Spleen (tissue), 11 donors: ENCODE data around the gene CYP4F12. TPM values are rescaled to one million over a fixed set of nuclear protein-coding genes. Genes with fewer than 3 reads are reported as not detected.
"Not testable (repeated sequence)": the region's sequence is repeated elsewhere in the genome, so short reads cannot be mapped to it uniquely, and the experiment has no call there.

Experiments
- DNase-seq: peaks from one replicate; pipeline ENCODE4 v3.0.0-alpha.2; 2020
- H3K27ac ChIP-seq, 8 donors: fragments of 200-600 bp; sonication (generic) in 7 of 8; 1 replicate in 4 of 8; 2 replicates in 4 of 8; pipeline versions ENCODE4 v1.5.0 to v1.8.0; 2016 to 2021; ENCODE audit warnings: inconsistent platforms in 4 of 8, mild to moderate bottlenecking in 4 of 8, moderate library complexity in 1 of 8
- H3K27me3 ChIP-seq, 7 donors: fragments of 200-600 bp; sonication (generic) in 6 of 7; replicated peaks in 1 of 7; 1 replicate in 4 of 7; 2 replicates in 3 of 7; pipeline versions ENCODE4 v1.5.0 to v1.8.0; 2016 to 2021; ENCODE audit warnings: inconsistent platforms in 3 of 7, mild to moderate bottlenecking in 1 of 7
- H3K36me3 ChIP-seq, 6 donors: fragments of 200-600 bp; sonication (generic) in 5 of 6; 1 replicate in 4 of 6; 2 replicates in 2 of 6; pipeline versions ENCODE4 v1.5.0 to v1.8.0; 2016 to 2021; ENCODE audit warnings: inconsistent platforms in 2 of 6
- H3K4me1 ChIP-seq, 6 donors: fragments of 200-600 bp; sonication (generic) in 5 of 6; 1 replicate in 3 of 6; 2 replicates in 3 of 6; pipeline versions ENCODE4 v1.5.0 to v1.8.0; 2016 to 2021; ENCODE audit warnings: inconsistent platforms in 3 of 6
- H3K4me3 ChIP-seq, 8 donors: fragments of 200-600 bp; sonication (generic) in 7 of 8; 1 replicate in 4 of 8; 2 replicates in 4 of 8; pipeline versions ENCODE4 v1.5.0 to v1.8.0; 2016 to 2021; ENCODE audit warnings: inconsistent platforms in 4 of 8, mild to moderate bottlenecking in 4 of 8, moderate library complexity in 2 of 8
- H3K9me3 ChIP-seq, 8 donors: fragments of 200-600 bp; sonication (generic) in 7 of 8; 1 replicate in 4 of 8; 2 replicates in 4 of 8; pipeline versions ENCODE4 v1.5.0 to v1.8.0; 2016 to 2021; ENCODE audit warnings: inconsistent platforms in 4 of 8
- POLR2A ChIP-seq, 3 donors: fragments of 450-650 bp; IDR thresholded peaks; one replicate each; pipeline ENCODE4 v1.5.1; 2017; ENCODE audit warnings: antibody characterized with exemption in 3 of 3, mild to moderate bottlenecking in 1 of 3
- POLR2AphosphoS5 ChIP-seq, 3 donors: sonication (generic); formaldehyde crosslinking; IDR thresholded peaks; one replicate each; pipeline ENCODE4 v1.5.1; 2017; ENCODE audit warnings: antibody characterized with exemption in 3 of 3
- WGBS, 5 donors: extraction: QIAGEN DNeasy Blood & Tissue Kit in 3 of 5; methylation state at CpG; one replicate each; pipeline versions ENCODE4 v1.1.5 to v1.1.7; 2013 to 2018; 5-methylcytosine and 5-hydroxymethylcytosine counted together
- intact Hi-C: fragments of 100-400 bp; cut with DNase I; formaldehyde crosslinking; loops from one replicate; pipeline ENCODE4 v1.15.0; 2023; ENCODE audit warnings: low total_unique reads
- polyA plus RNA-seq, 3 donors: library from polyadenylated mRNA; stranded (reverse); fragments of 200-250 nt; gene quantifications; one replicate each; pipeline ENCODE4 v1.2.1, GENCODE V29; 2013
- total RNA-seq, 7 donors: library from RNA; depleted of rRNA in 3 of 7; stranded (reverse); fragments of >200 nt in 3 of 7; fragmentation: NEBNext Ultra II Directional in 4 of 7; extraction: Animal tissue kit (Norgen Biotek cat#: 25700) in 4 of 7; gene quantifications; one replicate each; pipeline versions ENCODE4 v1.1.0 to v1.2.1, GENCODE V29; 2016 to 2021
- TF ChIP-seq, protein P1 (sequence below), 11 experiments: fragments of 200-600 bp in 7 of 11; fragments of 450-650 bp in 4 of 11; sonication (generic) in 4 of 11; IDR thresholded peaks in 8 of 11; conservative IDR thresholded peaks in 3 of 11; 1 replicate in 7 of 11; 2 replicates in 4 of 11; pipeline versions ENCODE4 v1.4.0 to v1.8.0; 2016 to 2021; ENCODE audit warnings: antibody characterized with exemption in 11 of 11, inconsistent platforms in 4 of 11, mild to moderate bottlenecking in 1 of 11
- donor health status: healthy with polysubstance abuse.
- donor health status: DM: no; HTN: no; CAD: no; lungs with moderate emphysema.
- donor health status: DM: no; HTN: no; CAD: no.
- donor health status: Bipolar disorder and iron deficiency.
- donor health status: healthy.
- donor health status: DM: no; HTN: no; CAD: no.
- donor health status: DM: yes; HTN: yes; CAD: no.

CYP4F12 gene
- total and polyA plus RNA-seq, 10 donors: 1.9 to 8.3 (median 4.1) TPM

- 51 to 78% (median 74%) methylated on average over 2 of the region's 2 CpGs for WGBS, 5 donors
These were observed 23.4 kb upstream of the CYP4F12 start for GRCh38 chr19:15649526-15649925.

GRCh38 chr19:15650123-15650522 is 22.8 kb upstream of the CYP4F12 start:
- H3K27ac ChIP-seq: peak overlapping the region in 1 of 8 donors; percentile 33
- H3K4me3 ChIP-seq, DNase-seq, H3K9me3 ChIP-seq, intact Hi-C loops, H3K4me1 ChIP-seq: not testable (repeated sequence)
- peaks cover 0 to 47% (median 0%) of the 10 kb centered on the region in 7 donors for H3K27me3 ChIP-seq
- H3K36me3 ChIP-seq: peaks cover 0 to 37% (median 0%) of the 10 kb centered on the region in 6 donors

More at GRCh38 chr19:15649526-15649925, 23.4 kb upstream of the CYP4F12 start:
- Histone ChIP-seq H3K27me3 (peaks cover 0 to 41% (median 0%) of the 10 kb centered on the region in 7 donors), H3K4me1 (no peaks in the 10 kb centered on the region), H3K36me3 (peaks cover 0 to 37% (median 0%) of the 10 kb centered on the region in 6 donors), H3K27ac (peak overlapping the region in 1 of 8 donors; percentile 30), H3K9me3 (no peaks in the 10 kb centered on the region), H3K4me3 (no peak overlapping the region)
- intact Hi-C loops: no loop called here
- TF ChIP-seq POLR2A (IDR thresholded peaks at IDR 0.05): no peak
- no peak for DNase-seq

DNA sequence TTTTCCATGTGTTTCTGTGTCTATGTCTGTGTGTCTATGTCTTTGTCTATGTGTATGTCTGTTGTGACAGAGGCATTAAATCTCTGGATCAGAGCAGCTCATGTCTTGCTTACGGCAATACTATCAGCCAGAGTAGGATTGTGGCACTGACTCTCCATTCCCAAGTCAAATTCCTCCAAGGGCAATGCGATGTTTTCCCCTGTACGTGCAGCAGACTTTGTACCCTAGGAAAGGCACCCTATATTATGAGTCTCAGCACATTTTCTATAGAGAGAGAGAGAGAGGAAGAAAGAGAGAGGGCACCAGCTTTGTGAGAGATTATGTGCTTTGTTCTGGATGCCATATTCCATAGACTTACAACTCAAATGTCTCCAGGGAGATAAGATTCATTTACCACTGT is 21.1 kb upstream of the CYP4F12 start:
- intact Hi-C loops: no loop called here
- H3K9me3 ChIP-seq: no peaks in the 10 kb centered on the region
- no peak overlapping the region for H3K27ac ChIP-seq
- H3K36me3 ChIP-seq: peaks cover 0 to 37% (median 0%) of the 10 kb centered on the region in 6 donors
- no peak for TF ChIP-seq POLR2A (IDR thresholded peaks at IDR 0.05)
- TF ChIP-seq, protein P1, sequence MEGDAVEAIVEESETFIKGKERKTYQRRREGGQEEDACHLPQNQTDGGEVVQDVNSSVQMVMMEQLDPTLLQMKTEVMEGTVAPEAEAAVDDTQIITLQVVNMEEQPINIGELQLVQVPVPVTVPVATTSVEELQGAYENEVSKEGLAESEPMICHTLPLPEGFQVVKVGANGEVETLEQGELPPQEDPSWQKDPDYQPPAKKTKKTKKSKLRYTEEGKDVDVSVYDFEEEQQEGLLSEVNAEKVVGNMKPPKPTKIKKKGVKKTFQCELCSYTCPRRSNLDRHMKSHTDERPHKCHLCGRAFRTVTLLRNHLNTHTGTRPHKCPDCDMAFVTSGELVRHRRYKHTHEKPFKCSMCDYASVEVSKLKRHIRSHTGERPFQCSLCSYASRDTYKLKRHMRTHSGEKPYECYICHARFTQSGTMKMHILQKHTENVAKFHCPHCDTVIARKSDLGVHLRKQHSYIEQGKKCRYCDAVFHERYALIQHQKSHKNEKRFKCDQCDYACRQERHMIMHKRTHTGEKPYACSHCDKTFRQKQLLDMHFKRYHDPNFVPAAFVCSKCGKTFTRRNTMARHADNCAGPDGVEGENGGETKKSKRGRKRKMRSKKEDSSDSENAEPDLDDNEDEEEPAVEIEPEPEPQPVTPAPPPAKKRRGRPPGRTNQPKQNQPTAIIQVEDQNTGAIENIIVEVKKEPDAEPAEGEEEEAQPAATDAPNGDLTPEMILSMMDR (IDR thresholded peaks at IDR 0.05 in 8 of 11, conservative IDR thresholded peaks at IDR 0.05 in 3 of 11): no peak
- no peak for TF ChIP-seq POLR2AphosphoS5 (IDR thresholded peaks at IDR 0.05)
- H3K4me3 ChIP-seq: no peak overlapping the region
- WGBS, 5 donors: 65 to 90% (median 83%) methylated on average over 3 of the region's 3 CpGs
- peaks cover 0 to 48% (median 0%) of the 10 kb centered on the region in 7 donors for H3K27me3 ChIP-seq
- no peaks in the 10 kb centered on the region for H3K4me1 ChIP-seq
- no peak for DNase-seq

GRCh38 chr19:15652559-15653278 is 20.2 kb upstream of the CYP4F12 start:
- intact Hi-C loops: no loop called here
- no peak overlapping the region for H3K27ac ChIP-seq
- peaks cover 0 to 52% (median 0%) of the 10 kb centered on the region in 7 donors for H3K27me3 ChIP-seq
- no peaks in the 10 kb centered on the region for H3K4me1 ChIP-seq
- H3K9me3 ChIP-seq: no peaks in the 10 kb centered on the region
- no peak overlapping the region for H3K4me3 ChIP-seq
- DNase-seq: no peak
- H3K36me3 ChIP-seq: peaks cover 0 to 28% (median 0%) of the 10 kb centered on the region in 6 donors
- WGBS, 5 donors: 67 to 79% (median 74%) methylated on average over 8 of the region's 8 CpGs
- TF ChIP-seq, protein P1 (IDR thresholded peaks at IDR 0.05 in 8 of 11, conservative IDR thresholded peaks at IDR 0.05 in 3 of 11): no peak
- TF ChIP-seq POLR2A (IDR thresholded peaks at IDR 0.05) (no peak), POLR2AphosphoS5 (IDR thresholded peaks at IDR 0.05) (no peak)

DNA sequence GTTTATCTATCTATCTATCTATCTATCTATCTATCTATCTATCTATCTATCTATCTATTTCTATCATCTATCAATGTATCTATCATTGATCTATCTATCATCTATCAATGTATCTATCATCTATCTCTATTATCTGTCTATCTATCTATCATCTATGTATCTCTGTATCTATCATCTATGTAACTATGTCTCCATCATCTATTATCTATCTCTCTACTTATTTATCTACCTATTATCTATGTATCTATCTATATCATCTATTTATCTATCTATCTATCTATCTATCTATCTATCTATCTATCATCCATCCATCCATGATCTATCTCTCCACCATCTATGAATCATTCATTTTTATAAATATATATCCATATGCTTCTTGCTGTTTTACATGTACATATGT is 16.4 kb upstream of the CYP4F12 start:
- intact Hi-C loops: no loop called here
- no peak for DNase-seq
- H3K36me3 ChIP-seq: peaks cover 0 to 39% (median 0%) of the 10 kb centered on the region in 6 donors
- no peak overlapping the region for H3K4me3 ChIP-seq
- peaks cover 0 to 72% (median 3%) of the 10 kb centered on the region in 7 donors for H3K27me3 ChIP-seq
- no peaks in the 10 kb centered on the region for H3K9me3 ChIP-seq
- no peak for TF ChIP-seq POLR2A (IDR thresholded peaks at IDR 0.05)
- TF ChIP-seq, protein P1 (IDR thresholded peaks at IDR 0.05 in 8 of 11, conservative IDR thresholded peaks at IDR 0.05 in 3 of 11): no peak
- TF ChIP-seq POLR2AphosphoS5 (IDR thresholded peaks at IDR 0.05): no peak
- H3K27ac ChIP-seq: no peak overlapping the region
- no peaks in the 10 kb centered on the region for H3K4me1 ChIP-seq
